ENCODE data around the gene ALDH3A1.

ALDH3A1 gene

DNA sequence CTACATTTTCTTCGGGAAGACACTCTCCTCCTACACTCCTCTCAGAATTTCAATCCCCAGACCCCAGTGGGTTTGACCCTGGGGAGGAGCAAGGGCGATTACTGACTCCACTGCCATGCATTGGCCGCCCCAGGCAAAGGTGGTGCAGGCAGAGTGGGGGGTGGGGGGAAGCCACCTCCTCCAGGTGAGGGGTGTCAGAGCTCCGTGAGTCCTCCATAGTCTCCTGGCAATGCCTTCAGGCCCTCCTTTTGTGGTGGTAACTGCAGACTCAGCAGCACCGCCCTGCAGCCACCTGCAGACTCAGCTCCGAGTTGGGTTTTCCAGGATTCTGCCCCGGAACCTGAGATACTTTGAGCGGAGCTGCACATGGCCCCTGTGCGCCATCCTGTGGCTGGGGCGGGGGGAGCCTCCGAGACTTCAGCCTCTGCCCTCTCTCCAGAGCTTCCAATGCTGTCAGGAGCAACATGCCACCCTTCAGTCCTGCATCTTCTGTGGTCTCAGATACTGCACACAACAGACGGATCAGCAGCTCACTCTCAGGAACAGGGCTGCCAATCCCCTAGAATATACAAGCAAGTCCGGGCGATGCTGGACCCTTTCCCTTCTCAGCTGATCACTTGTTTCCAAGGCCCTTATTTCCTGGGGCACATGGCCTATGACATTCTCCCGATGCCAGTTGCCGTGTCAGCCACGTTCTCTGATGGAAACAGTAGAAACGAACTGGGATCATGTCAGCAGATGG, 29.3 kb downstream of the ALDH3A1 start:
- no peak for DNase-seq

DNA sequence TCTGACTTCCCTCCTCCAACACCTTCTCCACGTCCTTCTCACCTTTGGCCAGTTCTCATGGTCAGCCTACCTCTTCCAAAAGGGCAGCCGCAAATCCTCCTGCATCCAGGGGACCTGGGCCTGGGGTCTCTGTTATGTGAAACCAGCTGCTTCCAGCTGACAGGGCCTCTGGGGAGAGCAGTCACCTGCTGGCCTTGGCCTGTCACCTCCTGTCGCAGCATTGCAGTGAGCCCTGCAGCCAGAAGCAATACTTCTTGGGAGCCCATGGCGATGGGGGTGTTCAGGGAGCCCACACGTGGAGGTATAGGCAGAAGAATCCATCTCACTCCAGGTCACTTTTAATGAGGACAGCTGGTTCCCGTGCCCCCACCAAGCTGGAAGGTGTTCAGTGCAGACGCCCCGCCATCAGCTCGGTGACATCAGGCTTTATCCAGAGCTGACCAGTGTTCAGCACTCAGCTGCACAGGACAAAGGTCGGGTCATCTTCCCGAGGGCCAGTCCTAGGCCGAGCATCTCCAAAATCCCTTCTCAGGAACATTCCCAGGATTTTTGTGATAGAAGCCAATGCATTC, 30.0 kb downstream of the ALDH3A1 start:
- DNase-seq: no peak

DNA sequence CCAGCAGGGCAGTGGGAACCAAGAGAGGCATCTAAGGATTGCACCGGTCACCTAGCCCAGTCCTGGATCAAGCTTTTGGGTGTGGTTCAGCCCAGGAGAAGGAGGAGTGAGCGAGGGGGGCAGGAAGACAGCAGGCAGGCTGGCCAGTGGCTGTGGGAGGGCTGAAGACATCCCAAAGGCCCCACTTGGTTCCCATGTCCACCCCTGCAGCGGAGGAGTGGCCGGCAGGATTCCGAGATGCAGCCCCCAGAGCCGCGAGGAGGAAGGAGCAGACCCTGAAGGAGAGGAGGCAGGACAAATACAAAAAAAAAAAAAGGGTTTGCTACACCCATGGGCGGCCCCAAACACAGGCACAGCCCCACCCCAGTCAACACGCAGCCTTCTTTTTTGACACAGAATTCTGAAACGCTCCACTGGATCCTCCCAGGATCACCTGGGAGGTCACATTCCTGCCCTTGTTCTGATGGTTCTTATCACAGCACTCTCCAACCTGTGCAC, 30.6 kb downstream of the ALDH3A1 start:
- DNase-seq: no peak

DNA sequence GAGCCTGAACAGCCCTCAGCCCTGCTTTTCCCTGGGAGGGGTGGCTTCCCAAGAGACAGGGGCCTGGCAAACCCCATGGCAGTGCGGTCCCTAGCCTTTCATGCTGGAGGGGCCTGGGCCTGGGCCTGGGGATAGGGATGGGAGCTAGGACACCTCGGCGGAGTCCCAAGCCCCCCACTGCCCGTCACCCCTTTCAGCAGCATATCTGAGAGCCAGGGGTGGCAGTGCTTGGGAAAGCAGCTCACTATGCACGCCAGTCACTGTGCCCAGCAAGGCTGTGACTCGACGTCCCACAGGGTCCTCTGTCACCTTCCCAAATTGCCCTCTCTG, 31.1 kb downstream of the ALDH3A1 start:
- no peak for DNase-seq

DNA sequence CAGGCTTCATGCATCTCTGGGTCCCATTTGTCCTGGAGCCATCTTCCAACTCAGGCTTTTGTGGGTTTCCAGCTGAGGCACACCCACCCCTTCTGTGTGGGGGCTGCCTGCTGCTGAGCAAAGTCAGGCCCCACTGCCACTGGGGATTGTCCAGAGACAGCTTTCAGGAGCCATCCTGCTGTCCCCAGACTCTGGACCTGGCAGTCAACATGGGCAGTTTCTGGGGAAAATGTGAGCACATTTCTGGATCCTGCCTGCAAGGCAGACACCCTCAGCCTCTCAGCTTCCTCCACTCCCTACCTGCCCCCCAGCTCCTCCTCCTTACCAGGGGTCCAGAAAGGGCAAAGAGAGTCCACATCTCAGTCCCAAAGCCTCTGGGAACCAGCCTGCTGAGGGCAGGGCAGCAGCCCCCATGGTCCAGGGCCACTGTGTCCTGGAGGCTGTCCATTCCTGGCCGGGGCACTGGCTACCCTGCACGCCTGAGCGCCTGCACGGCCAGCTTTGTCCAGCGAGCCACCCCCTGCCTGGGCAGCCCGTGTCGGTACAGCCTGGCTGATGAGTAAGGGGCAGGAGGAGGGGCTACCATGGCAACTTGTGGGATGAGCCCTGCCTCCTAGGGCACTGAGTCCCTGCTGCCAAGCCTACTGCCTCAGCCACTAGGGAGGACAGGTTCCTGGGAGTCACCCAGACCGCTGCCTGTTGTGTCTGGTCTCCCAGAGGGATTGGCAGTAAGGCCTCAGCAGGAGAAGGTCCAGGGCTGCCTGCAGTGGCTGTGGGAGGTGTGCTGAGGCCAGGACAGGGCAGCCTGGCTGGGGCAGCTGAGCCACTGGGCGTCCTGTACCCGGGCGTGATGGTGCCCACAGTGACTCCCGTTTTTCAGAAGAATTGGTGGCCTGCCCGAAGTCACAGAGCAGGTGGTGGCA, 31.7 kb downstream of the ALDH3A1 start, which contains the start of gene SLC47A2:
TSS of gene SLC47A2 (minus strand) at position 477 of the 923 bp plus-strand sequence. CDS start at position 448, 29 bp downstream.
- DNase-seq: no peak

DNA sequence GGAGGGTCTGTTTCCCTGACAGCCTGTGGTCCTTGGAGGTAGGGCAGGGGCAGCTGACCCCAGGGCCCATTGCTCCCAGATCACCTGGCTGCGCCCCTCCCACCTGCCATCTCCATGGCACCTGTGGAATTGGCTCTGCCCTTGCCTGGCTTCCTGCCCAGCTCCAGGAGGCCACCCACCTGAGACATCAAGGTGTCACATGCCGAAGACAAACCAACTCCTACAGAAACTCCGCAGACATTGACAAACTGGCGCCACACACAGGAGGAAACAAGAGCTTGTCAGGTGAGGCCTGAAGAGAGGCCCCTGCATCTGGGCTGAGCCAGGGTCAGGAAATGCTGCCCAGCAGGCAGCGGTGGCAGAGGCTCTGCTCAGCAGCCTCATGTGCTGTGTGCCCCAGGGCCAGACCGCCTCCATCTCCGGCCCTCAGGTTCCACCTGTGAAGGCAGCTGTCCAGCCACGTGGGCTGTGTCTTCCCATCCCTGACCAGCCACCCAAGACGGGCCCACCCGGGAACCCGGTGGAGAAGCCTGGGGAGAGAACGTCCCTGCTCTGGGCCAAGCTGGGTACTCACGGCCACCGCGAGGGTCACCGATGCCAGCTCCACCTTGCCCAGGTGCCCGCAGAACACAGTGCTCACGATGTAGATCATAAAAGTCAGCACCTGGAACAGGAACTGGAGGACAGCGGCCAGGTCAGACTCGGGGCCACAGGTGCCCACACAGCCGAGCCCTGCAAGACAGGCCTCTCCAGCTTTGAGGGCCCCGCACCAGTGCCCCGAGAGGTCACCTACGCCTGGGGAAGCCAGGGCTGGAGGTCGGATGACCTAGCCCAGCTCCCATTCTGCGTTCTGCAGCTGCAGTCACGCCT, 33.3 kb downstream of the ALDH3A1 start:
- no peak for DNase-seq

DNA sequence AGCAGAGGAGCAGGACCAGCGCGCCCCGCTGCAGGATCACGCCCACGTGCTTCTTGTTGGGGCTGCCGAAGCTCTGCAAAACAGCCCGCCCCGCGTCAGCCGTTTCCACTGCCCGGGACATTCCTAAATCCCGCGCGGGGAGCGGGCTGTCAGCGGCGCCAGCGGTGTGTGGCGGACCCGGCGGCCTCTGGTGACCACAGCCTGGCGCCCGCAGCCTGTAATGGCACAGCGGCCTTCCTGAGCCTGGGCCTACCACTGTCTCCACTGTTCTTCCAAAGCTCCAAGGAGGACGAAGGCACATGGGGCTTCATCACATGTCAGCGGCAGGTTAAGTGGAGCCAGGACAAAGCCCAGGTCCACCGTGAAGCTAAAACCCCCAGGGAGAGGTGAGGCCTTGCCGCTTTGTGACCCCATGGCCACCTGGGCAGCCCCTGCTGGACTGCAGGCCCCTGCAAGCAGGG, 34.2 kb downstream of the ALDH3A1 start:
- no peak for DNase-seq

DNA sequence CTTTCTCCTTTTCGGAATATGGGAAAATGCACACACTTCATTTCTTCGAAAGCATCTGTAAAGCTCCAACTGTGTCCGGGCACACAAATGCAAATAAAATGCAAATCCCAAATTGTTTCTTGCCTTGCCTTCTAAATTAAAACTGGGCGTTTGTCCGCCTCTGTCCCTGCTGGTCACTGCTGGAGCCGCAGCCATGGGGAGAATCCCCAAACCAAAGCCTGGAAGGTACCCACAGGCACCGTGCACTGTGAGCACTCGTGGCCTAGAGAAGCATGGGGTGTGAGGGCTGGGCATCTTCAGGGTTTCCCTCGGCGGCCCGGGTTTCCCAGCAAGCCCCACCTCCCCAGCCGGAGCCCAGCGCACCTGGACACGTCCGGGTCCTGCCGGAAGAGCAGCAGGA, 34.6 kb downstream of the ALDH3A1 start:
- DNase-seq: no peak

DNA sequence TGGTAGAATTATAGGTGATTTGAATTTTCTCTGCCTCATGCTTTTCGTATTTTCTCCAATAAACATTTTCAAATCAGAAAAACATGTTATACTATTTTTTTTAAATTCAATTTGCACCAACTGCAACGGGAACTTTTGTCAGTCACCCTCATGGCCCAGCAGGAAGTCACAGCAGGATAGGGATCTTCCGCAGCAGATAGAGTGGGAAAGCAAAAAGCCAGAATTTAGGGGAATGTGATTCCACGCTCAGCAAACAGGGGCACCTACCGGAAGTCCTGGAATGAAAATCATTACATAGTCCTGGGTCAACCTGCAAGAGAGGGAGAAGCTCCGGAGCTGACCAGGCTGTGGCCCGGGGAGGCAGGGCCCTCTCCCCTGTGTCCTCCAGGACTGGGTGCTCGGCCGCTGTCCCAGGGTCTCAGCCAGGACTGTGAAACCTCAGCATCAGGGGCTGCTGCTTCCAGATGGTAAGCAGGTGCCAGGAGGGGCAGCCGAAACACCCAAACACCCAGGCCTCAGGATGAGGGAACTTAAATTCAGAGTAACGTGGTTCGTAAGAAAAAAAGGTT, 35.6 kb downstream of the ALDH3A1 start:
- DNase-seq: no peak

DNA sequence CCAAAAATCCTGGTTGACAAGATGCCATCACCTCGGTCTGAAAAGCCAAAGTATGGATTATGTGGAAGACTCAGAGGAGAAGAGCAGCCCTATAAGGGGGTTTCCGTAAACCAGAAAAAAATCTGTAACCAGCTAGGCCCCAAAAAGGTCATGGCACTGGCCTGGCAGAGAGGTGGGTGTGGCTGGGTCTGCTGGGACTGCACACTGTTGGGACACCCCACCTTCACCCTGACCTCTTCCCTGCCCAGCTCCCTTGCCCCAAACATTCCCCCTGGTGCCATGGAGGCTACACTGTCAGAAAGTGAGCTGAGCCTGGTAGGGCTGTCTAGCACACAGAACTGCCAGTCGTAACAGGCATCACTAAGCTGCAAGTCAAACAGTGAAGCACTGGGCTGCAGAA, 38.3 kb downstream of the ALDH3A1 start:
- DNase-seq: no peak

DNA sequence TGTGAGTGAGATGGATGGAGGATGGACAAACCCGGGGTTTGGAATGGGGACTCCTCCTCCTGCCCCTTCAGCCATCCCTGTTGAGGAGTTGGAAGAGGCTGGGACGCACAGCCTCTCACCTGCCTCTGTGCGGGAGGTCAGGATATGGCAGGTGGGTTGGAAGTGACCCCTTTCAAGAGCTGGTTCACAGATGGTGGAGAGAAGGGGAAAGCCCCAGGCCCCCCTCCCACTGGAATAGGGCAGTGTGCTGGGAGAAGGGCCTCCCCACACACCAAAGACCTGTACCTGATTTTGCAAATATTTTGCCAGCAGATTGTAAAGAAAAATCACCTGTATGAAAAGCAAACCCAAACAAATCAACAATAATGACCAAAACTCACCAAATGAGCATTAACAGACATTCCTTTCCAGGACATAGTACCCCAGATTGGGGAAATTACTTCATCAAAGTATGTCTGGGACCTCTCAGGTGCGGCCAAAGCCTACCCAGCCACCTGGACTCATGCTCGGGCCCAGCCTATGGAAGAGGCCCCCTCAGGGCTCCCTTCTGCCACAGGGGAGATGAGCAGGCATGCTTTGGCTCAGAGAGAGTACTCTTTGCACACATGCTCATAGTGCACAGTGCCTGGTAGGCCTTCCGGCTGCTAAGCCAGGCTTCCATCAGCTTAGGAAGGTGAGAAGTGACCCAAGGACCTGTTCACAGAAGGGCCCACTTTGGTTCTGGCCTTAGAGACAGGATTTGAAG, 39.5 kb downstream of the ALDH3A1 start:
- no peak for DNase-seq

DNA sequence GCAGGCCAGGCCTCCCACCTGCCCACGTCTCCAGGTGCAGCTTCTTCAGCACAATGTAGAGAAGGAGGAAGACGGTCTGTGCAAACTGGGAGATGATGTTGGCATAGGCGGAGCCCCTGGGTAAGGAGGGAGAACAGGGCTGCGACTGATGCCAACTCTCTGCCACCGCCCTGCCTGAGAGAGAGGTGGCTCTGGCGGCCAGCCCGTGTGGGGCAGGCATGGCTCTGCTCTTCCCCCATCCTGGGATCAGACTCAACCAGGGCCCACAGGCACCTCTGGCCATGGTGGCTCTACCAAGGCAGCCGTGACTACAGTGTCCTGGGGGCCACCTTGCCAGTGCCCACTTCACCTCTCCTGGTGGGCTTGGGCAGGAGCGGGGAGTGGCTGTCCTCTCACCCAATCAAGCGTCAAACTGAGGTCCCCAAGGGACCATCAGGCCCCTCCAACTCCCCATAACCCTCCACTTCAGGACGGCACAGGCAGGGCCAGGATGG, 40.3 kb downstream of the ALDH3A1 start:
- DNase-seq: no peak

DNA sequence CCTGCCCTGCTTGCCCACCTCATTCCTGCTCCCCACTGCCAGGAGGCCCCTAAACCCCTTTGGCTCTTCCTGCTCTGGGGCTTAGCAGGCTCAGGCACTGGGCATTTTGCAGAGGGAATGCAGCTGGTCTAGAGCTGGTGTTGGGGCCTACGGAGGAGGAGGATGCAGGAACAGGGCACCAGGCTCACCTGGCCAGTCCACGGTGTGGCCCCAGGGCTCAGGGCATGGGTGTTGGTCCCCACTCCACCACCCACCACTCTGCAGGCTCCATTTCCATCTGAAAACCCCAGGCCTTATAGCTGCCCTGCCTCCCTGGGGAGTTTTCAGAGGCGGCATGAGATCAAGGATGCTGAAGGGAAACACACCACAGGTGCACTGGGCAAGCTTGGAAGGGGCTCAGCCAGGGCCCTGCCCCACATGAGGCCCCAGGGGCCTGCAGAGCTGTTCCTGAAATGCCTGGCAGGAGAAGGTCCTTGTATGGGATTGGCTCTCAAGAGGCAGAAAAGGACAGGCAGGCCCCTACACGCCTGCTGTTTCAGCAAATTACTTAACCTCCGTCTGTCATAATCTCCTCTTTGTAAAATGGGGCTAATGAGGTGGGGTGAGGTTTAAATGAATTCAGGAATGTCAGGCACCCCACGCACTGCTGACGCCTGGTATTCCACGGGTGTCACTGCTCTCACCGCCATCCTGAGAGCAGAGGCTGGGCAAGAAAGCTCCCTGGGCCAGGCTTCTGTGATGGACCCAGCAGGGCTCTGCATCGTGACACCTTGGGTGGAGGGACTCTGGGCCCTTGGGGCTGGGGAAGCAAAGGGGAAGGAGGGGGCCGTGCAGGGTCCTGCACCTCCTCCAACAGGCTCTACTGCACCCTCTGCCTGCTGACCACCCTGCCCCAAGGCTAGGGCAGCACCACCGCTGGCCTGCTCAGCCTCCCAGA, 41.0 kb downstream of the ALDH3A1 start:
- DNase-seq: no peak

DNA sequence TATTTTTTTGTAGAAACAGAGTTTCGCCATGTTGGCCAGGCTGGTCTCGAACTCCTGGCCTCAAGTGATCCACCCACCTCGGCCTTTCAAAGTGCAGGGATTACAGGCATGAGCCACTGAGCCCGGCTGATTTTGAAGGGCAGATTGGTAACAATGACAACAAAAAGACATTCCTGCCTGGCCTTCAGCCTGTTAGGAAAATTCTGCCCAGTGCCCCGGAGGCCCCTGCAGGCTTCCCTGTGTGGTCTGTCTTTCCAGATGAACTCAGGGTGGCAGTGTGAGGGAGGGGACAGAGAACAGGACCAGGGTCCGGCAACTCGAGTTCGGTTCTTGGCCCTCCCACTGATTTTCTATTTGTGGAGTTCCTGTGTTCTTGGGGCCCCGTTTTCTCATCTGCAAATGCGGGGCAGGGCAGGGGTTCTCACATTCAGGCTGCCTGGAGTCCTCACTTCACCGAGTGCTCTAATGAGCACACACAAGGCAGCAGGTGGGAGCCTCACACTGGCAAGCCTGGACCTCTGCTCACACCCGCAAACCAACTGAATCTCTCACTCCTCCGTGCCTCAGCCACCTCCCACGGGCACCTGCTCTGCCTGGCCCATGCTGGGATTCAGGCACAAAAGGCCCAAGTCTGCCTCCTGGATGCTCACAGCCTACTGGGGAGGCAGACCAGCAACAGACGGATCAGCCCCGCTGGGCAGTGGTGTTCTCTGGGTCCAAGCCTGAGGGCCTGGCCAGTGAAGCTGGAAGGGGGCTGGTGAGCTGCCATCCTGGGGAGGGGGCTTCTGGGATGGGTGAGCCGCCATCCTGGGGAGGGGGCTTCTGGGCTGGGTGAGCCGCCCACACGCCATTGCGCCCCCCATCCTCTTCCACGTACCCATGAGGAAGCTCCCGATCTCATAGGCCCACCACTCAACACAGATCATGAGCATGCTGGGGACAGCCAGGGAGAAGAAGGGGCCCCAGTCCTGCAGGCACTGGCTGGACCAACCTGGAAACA, 42.0 kb downstream of the ALDH3A1 start:
- no peak for DNase-seq

DNA sequence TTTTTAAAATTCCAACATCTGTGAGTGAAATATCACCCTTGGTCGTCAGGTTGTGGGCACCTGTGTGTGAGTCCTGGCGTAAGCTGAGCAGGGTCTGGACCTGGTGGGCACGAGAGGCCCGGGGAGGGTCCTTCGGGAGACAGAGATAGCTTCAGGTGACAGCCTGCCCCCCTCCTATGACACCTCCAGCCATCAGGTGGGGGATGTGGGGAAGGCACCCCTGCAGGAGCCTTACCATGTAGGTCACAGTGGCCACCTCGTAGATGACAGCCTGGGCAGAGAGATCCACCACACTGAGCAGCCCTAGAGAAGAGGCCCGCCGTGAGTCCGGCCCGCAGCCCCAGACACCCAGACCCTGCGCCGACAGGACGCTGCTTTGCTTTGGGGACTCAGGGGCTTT, 42.9 kb downstream of the ALDH3A1 start:
- DNase-seq: no peak

DNA sequence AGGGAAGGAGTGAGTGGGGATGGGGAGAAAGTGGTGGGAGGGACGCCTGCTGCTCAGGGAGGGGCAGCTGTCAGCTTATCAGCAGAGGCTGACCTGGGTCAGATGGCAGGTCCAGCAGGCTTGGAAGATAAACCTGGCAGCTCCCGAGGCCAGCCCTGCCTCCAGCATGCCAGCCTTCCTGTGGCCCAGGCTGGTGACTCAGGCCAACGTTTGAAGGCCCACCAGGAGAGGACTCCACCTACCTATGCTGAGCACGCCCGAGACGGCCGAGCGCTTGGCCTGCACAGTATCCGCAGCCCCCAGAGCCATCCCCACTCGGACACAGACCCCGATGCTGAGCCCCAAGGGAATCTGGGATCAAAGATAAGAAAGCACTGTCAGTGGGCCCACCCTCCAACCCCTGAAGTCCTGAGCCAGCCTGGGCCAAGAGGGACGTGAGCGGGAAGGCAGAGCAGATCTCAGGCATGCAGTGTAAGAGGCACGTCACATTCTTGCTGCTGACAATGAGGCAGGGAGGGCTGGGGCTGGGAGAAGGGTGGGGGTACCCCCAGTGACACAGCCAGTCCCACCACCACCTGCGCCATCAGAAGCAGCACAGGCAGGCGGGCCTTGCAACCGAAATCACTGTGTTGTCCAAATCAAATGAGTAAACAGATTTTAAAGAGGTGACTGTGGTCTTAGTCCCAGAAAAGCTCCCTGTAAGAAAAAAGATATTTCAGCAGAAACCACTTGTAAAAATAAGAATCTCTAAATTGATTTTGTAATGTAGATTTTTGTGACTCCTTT, 44.1 kb downstream of the ALDH3A1 start:
- no peak for DNase-seq

DNA sequence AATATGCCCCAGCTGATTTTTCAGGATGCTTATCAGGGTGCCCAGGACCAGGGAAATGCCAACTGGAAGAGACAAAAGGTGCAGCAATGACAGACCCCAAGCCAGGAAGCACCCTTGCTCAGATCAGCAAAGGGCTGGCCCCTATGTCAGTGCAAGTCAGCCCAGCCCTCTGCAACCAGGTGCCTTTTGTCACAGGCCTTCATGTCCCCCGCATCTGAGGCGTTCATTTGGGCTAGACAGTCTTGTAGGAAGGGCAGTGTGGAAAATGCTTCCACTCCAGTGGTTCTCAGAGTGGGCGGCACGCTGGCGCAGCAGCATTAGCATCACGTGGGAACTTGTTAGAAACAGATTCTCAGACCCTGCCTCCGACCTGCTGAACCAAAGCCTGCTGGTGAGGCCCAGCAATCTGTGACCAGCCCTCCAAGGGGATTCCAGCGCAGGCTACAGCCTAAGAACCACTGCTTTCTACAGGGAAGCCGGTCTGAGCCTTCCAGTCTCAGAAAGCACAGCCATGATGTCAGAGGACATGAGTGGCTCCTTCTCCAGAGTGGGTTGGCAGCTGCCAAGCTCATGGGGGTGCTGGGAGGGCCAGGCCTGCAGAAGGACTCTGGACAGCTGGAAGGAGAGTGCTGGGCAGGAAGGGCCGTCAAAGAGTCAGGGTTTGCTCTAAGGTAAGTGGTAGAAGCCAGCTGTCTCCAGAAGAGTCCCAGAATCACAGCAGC, 44.8 kb downstream of the ALDH3A1 start:
- DNase-seq: no peak
